Measurements from ENCODE around the gene COQ8B.

The COQ8B gene

GRCh38 chr19:40690050-40690692 is 26.5 kb downstream of the COQ8B start, which contains the start of gene NUMBL:
TSS of gene NUMBL (minus strand) at chr19:40690651. CDS start at chr19:40690483, 168 bp downstream.
- DNase-seq: no peak

- DNase-seq: peak; percentile 16
Observed at GRCh38 chr19:40689339-40690049, 27.2 kb downstream of the COQ8B start.

- DNase-seq: no peak
Observed at GRCh38 chr19:40688987-40689338, 27.7 kb downstream of the COQ8B start.

- DNase-seq: no peak
Observed at GRCh38 chr19:40688309-40688708, 28.4 kb downstream of the COQ8B start.

- DNase-seq: peak; percentile 25
Observed at GRCh38 chr19:40687525-40688016, 29.1 kb downstream of the COQ8B start.

- DNase-seq: no peak
Observed at GRCh38 chr19:40686882-40687524, 29.7 kb downstream of the COQ8B start.

- DNase-seq: no peak
Observed at GRCh38 chr19:40685563-40685962, 31.1 kb downstream of the COQ8B start.

GRCh38 chr19:40685016-40685526 is 31.6 kb downstream of the COQ8B start:
- DNase-seq: no peak

- no peak for DNase-seq
Observed at GRCh38 chr19:40684280-40684679, 32.4 kb downstream of the COQ8B start.

- DNase-seq: no peak
Observed at GRCh38 chr19:40683437-40683836, 33.2 kb downstream of the COQ8B start.

GRCh38 chr19:40682431-40682964 is 34.2 kb downstream of the COQ8B start:
- no peak for DNase-seq

GRCh38 chr19:40681039-40681438 is 35.6 kb downstream of the COQ8B start:
- no peak for DNase-seq

GRCh38 chr19:40677156-40677555 is 39.5 kb downstream of the COQ8B start:
- DNase-seq: no peak

- no peak for DNase-seq
Observed at GRCh38 chr19:40674291-40674690, 42.4 kb downstream of the COQ8B start.

GRCh38 chr19:40673397-40673796 is 43.3 kb downstream of the COQ8B start:
- DNase-seq: no peak

GRCh38 chr19:40672573-40673299 is 44.0 kb downstream of the COQ8B start:
- DNase-seq: no peak

- DNase-seq: no peak
Observed at GRCh38 chr19:40672038-40672437, 44.6 kb downstream of the COQ8B start.

GRCh38 chr19:40671404-40671803 is 45.3 kb downstream of the COQ8B start:
- DNase-seq: no peak

- no peak for DNase-seq
Observed at GRCh38 chr19:40668991-40669614, 47.6 kb downstream of the COQ8B start.

GRCh38 chr19:40667602-40668001 is 49.1 kb downstream of the COQ8B start:
- DNase-seq: no peak

- DNase-seq: no peak
Observed at GRCh38 chr19:40666803-40667438, 49.8 kb downstream of the COQ8B start.
